ENCODE data around the gene STOML1.

GRCh38 chr15:73928971-73929627 lies 63.0 kb downstream of the STOML1 start:
- TF ChIP-seq CTCF (IDR thresholded peaks at IDR 0.05; ENCODE audit: low read length) (no peak), EZH2phosphoT487 (IDR thresholded peaks at IDR 0.05; ENCODE audit: low read length) (no peak)

Measured in MM.1S (cell line).